T-helper 1 cell (primary cell): ENCODE data around the gene COX6A2.
"Not testable (repeated sequence)": the region's sequence is repeated elsewhere in the genome, so short reads cannot be mapped to it uniquely, and the experiment has no call there.

Source experiments
- DNase-seq, 5 donors: peaks; one replicate each; pipeline ENCODE4 v3.0.0-alpha.2; 2012 to 2020

The COX6A2 gene

GRCh38 chr16:31461921-31462804 is 34.0 kb upstream of the COX6A2 start:
- no peak for DNase-seq

GRCh38 chr16:31461201-31461920 is 33.2 kb upstream of the COX6A2 start:
- DNase-seq = no peak

GRCh38 chr16:31460582-31461002 is 32.4 kb upstream of the COX6A2 start:
- DNase-seq = peak in 1 of 5 donors; percentile 62

- DNase-seq = peak; percentile 99 to 100 (median 100)
These were observed 31.8 kb upstream of the COX6A2 start for GRCh38 chr16:31459687-31460581.

GRCh38 chr16:31458844-31459686 is 30.9 kb upstream of the COX6A2 start, which contains the start of gene ARMC5:
Gene ARMC5, plus strand, starts transcription at chr16:31459501. Its CDS starts 24 bp downstream, at chr16:31459525.
- peak; percentile 94 to 99 (median 96) for DNase-seq

- peak; percentile 39 to 74 (median 46) for DNase-seq
These were observed 30.1 kb upstream of the COX6A2 start for GRCh38 chr16:31458073-31458843.

- DNase-seq = no peak
These were observed 28.8 kb upstream of the COX6A2 start for GRCh38 chr16:31456988-31457360.

- peak in 1 of 5 donors; percentile 42 for DNase-seq
These were observed 27.6 kb upstream of the COX6A2 start for GRCh38 chr16:31455601-31456314.

GRCh38 chr16:31453255-31454204 is 25.4 kb upstream of the COX6A2 start:
- DNase-seq = no peak

- no peak for DNase-seq
These were observed 24.5 kb upstream of the COX6A2 start for GRCh38 chr16:31452631-31453106.

GRCh38 chr16:31451681-31452351 is 23.7 kb upstream of the COX6A2 start:
- DNase-seq = no peak

GRCh38 chr16:31451201-31451600 is 23.0 kb upstream of the COX6A2 start:
- DNase-seq = no peak

GRCh38 chr16:31445931-31446330 is 17.8 kb upstream of the COX6A2 start:
- not testable (repeated sequence) for DNase-seq

GRCh38 chr16:31441956-31442355 is 13.8 kb upstream of the COX6A2 start:
- DNase-seq = no peak

- no peak for DNase-seq
These were observed 12.5 kb upstream of the COX6A2 start for GRCh38 chr16:31440516-31441184.

- no peak for DNase-seq
These were observed 11.4 kb upstream of the COX6A2 start for GRCh38 chr16:31439519-31439918.

- DNase-seq = not testable (repeated sequence)
These were observed 10.9 kb upstream of the COX6A2 start for GRCh38 chr16:31439023-31439422.

- DNase-seq = no peak
These were observed 10.3 kb upstream of the COX6A2 start for GRCh38 chr16:31438414-31438813.
